GM12875 (cell line): ENCODE data around the gene TM7SF2.
A peak's percentile ranks its signal among the peaks of the same experiment; 100 is the strongest.

Source experiments
- H3K4me3 ChIP-seq: one replicate; pipeline ENCODE4 v1.5.1; 2011; ENCODE audit warnings: low read depth, low read length, control low read depth
- CTCF ChIP-seq: IDR thresholded peaks from 2 replicates; pipeline ENCODE4 v1.5.1; 2011; ENCODE audit warnings: low read depth, mild to moderate bottlenecking, control low read depth, inconsistent platforms, low read length, moderate library complexity, borderline replicate concordance; ENCODE audit not compliant: insufficient read depth

TM7SF2 gene

DNA sequence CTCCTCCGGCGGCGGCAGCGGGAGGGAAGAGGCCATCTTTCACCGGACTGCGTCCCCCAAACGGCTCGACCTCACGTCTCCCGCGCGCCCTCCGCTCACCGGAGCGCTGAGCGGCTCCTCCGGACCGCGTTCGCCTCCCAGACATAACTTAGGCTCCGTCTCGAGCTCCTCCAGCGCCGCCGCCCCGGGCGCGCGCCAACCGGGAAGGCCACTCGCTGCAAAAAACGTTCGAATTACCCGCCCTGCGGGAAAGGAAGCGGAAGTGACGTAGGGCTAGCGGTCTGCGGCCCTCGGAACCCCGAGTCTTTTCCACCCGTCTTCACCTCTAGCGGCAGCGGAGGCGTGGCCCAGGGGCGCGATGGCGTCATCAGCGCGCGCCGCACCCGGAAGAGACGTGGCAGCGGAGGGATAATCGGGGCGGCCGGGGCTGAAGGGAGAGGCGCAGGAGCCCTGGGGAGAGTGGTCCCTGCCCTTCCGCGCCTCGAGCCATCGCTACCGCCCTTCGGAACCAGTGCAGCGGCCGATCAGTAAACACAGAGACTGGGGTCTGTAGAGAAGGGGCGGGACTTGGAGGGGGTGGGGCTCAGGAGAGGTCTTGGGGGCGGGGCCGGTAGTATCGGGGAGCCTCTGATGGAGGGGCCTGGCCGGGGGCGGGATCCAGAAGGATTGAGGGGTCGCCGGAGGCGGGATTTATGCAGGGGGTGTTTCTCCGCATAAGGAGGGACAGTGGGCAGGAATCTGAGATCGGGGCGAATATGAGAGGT, 27.7 kb upstream of the TM7SF2 start, which contains the start of the genes CDCA5 and ZFPL1:
CDCA5 (minus strand) TSS at position 207 of the 764 bp plus-strand sequence; CDS start at position 145, 62 bp downstream.
ZFPL1 (plus strand) TSS at position 389 of the 764 bp plus-strand sequence. CDS start 477 bp downstream, outside the sequence.
- TF ChIP-seq CTCF: no peak
- peak within 1 kb of the TSS; percentile 84 for H3K4me3 ChIP-seq

- no peak for TF ChIP-seq CTCF
- peak overlapping the region; percentile 84 for H3K4me3 ChIP-seq
Observed at GRCh38 chr11:65084598-65085375, 26.9 kb upstream of the TM7SF2 start.

- H3K4me3 ChIP-seq: no peak overlapping the region
- TF ChIP-seq CTCF: no peak
Observed at GRCh38 chr11:65085446-65085845, 26.2 kb upstream of the TM7SF2 start.

- no peak for TF ChIP-seq CTCF
Observed at GRCh38 chr11:65086809-65087208, 24.9 kb upstream of the TM7SF2 start.

GRCh38 chr11:65087216-65087615, 24.5 kb upstream of the TM7SF2 start:
- H3K4me3 ChIP-seq: no peak overlapping the region
- no peak for TF ChIP-seq CTCF

More at GRCh38 chr11:65086809-65087208, 24.9 kb upstream of the TM7SF2 start:
- no peak overlapping the region for H3K4me3 ChIP-seq

- no peak overlapping the region for H3K4me3 ChIP-seq
- TF ChIP-seq CTCF: no peak
Observed at GRCh38 chr11:65087827-65088226, 23.8 kb upstream of the TM7SF2 start.

GRCh38 chr11:65089621-65090020, 22.1 kb upstream of the TM7SF2 start:
- no peak for TF ChIP-seq CTCF
- H3K4me3 ChIP-seq: no peak overlapping the region
